Gastrocnemius medialis (tissue), 4 donors: ENCODE measurements around the gene STUB1. TPM values are rescaled to one million over a fixed set of nuclear protein-coding genes. Genes with fewer than 3 reads are reported as not detected.

Experiments
- ATAC-seq, 2 donors: fragments of 150-250 bp; one replicate each; pipeline ENCODE4 v1.9.1; 2016
- DNase-seq, 2 donors: peaks; one replicate each; pipeline ENCODE4 v3.0.0-alpha.2; 2019
- H3K27ac ChIP-seq, 4 donors: fragments of 200-600 bp; sonication (generic); 1 replicate in 1 of 4; 2 replicates in 3 of 4; pipeline ENCODE4 v1.5.1; 2016 to 2018; ENCODE audit warnings: mild to moderate bottlenecking in 2 of 4, moderate library complexity in 1 of 4
- H3K27me3 ChIP-seq, 3 donors: fragments of 200-600 bp; sonication (generic) in 2 of 3; 1 replicate in 1 of 3; 2 replicates in 2 of 3; pipeline versions ENCODE4 v1.5.1 to v1.6.0; 2016 to 2019; ENCODE audit warnings: mild to moderate bottlenecking in 1 of 3, moderate library complexity in 1 of 3
- H3K36me3 ChIP-seq, 2 donors: fragments of 200-600 bp; sonication (generic) in 1 of 2; one replicate each; pipeline ENCODE4 v1.5.1; 2017 to 2018
- H3K4me1 ChIP-seq, 2 donors: fragments of 200-600 bp; sonication (generic) in 1 of 2; one replicate each; pipeline ENCODE4 v1.5.1; 2016 to 2017; ENCODE audit warnings: mild to moderate bottlenecking in 2 of 2
- H3K4me3 ChIP-seq, 4 donors: fragments of 200-600 bp; sonication (generic) in 3 of 4; 1 replicate in 1 of 4; 2 replicates in 3 of 4; pipeline ENCODE4 v1.5.1; 2016 to 2019; ENCODE audit warnings: mild to moderate bottlenecking in 2 of 4
- H3K9me3 ChIP-seq, 3 donors: fragments of 200-600 bp; sonication (generic) in 2 of 3; 1 replicate in 1 of 3; 2 replicates in 2 of 3; pipeline ENCODE4 v1.5.1; 2016 to 2019
- CTCF ChIP-seq, 5 experiments: fragments of 450-650 bp in 3 of 5; fragments of 200-600 bp in 2 of 5; sonication (generic) in 2 of 5; IDR thresholded peaks in 4 of 5; conservative IDR thresholded peaks in 1 of 5; 1 replicate in 4 of 5; 2 replicates in 1 of 5; pipeline ENCODE4 v1.5.1; 2016 to 2019; ENCODE audit warnings: antibody characterized with exemption in 5 of 5, mild to moderate bottlenecking in 3 of 5, moderate library complexity in 3 of 5
- POLR2A ChIP-seq, 2 donors: fragments of 450-650 bp; IDR thresholded peaks; one replicate each; pipeline ENCODE4 v1.6.1; 2017; ENCODE audit warnings: antibody characterized with exemption in 2 of 2, mild to moderate bottlenecking in 2 of 2, moderate library complexity in 2 of 2
- in situ Hi-C, 4 donors: fragments of 200-750 bp; cut with MboI; loops; one replicate each; pipeline versions ENCODE4 v1.15.0 to v1.8.0; 2017; ENCODE audit warnings: low sequenced_read_pairs in 4 of 4
- intact Hi-C: fragments of 100-400 bp; cut with DNase I; formaldehyde crosslinking; loops from one replicate; pipeline ENCODE4 v1.15.1; 2023; ENCODE audit warnings: low total_unique reads
- total RNA-seq, 4 donors: library from RNA; depleted of rRNA; stranded (reverse); fragments of >200 nt; gene quantifications; one replicate each; pipeline versions ENCODE4 v1.1.0 to v1.2.3, GENCODE V29; 2016

Gene STUB1
- total RNA-seq, 4 donors from 2014 or later: 144 to 229 (median 204) TPM

GRCh38 chr16:694863-695354 is 14.7 kb downstream of the STUB1 start:
- Histone ChIP-seq H3K4me3 (no peak overlapping the region), H3K27me3 (peaks cover 57 to 69% (median 62%) of the 10 kb centered on the region in 3 donors), H3K36me3 (no peaks in the 10 kb centered on the region), H3K9me3 (no peaks in the 10 kb centered on the region), H3K27ac (no peak overlapping the region), H3K4me1 (peaks cover 0 to 4% of the 10 kb centered on the region in 2 donors)
- no peak for DNase-seq
- TF ChIP-seq POLR2A (IDR thresholded peaks at IDR 0.05) (no peak), CTCF (IDR thresholded peaks at IDR 0.05 in 4 of 5, conservative IDR thresholded peaks at IDR 0.05 in 1 of 5) (no peak)
- intact Hi-C loops (no loop called here), in situ Hi-C loops (no loop called here)
- no peak for ATAC-seq

DNA sequence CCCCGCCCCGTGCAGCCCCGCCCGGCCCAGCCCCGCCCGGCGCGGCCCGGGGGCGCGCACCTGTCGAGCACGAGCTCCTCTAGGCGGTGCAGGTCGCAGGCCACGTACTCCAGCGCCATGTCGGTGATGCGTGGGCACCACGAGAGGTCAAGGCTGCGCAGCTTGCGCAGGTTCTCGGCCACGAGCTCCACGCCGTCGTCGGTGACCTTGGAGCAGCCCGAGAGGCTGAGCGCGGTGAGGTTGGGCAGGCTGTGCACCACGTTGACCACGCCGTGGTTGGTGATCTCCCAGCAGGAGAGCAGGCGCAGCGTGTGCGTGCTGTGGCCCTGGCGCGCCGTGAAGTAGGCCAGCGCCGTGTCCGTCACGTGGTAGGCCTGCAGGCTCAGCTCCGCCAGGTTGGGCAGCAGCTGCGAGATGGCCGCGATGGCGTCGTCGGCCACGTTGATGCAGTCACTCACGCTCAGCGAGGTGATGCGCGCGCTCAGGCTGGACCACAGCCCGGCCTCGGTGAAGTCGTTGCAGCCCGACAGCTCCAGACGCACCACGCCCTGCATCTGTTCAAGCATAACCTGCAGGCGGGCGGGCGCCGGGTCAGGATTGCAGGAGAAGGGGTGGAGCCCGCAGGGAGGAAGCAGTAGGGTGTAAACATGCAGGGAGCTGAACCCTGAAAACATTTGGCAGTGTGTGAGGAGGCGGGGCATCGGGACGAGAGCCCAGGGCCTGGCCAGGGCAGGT is 15.3 kb downstream of the STUB1 start:
- DNase-seq: no peak
- H3K4me3 ChIP-seq: peak overlapping the region in 2 of 4 donors; percentile 25 to 34

GRCh38 chr16:698911-699671 is 18.9 kb downstream of the STUB1 start:
- H3K36me3 ChIP-seq: no peaks in the 10 kb centered on the region
- intact Hi-C loops (no loop called here), in situ Hi-C loops (no loop called here)
- DNase-seq (no peak), ATAC-seq (no peak)
- TF ChIP-seq POLR2A (IDR thresholded peaks at IDR 0.05) (no peak), CTCF (IDR thresholded peaks at IDR 0.05 in 4 of 5, conservative IDR thresholded peaks at IDR 0.05 in 1 of 5) (no peak)
- H3K9me3 ChIP-seq: no peaks in the 10 kb centered on the region
- no peak overlapping the region for H3K4me3 ChIP-seq
- no peak overlapping the region for H3K27ac ChIP-seq
- no peaks in the 10 kb centered on the region for H3K4me1 ChIP-seq
- H3K27me3 ChIP-seq: peaks cover 76 to 84% (median 84%) of the 10 kb centered on the region in 3 donors

More for the DNA sequence above, 15.3 kb downstream of the STUB1 start:
- H3K36me3 ChIP-seq: no peaks in the 10 kb centered on the region
- peaks cover 63 to 75% (median 68%) of the 10 kb centered on the region in 3 donors for H3K27me3 ChIP-seq
- TF ChIP-seq CTCF (IDR thresholded peaks at IDR 0.05 in 4 of 5, conservative IDR thresholded peaks at IDR 0.05 in 1 of 5) (no peak), POLR2A (IDR thresholded peaks at IDR 0.05) (no peak)
- in situ Hi-C loops: no loop called here
- H3K9me3 ChIP-seq: no peaks in the 10 kb centered on the region
- intact Hi-C loops: no loop called here
- H3K4me1 ChIP-seq: peaks cover 0 to 2% of the 10 kb centered on the region in 2 donors
- ATAC-seq: no peak
- no peak overlapping the region for H3K27ac ChIP-seq

DNA sequence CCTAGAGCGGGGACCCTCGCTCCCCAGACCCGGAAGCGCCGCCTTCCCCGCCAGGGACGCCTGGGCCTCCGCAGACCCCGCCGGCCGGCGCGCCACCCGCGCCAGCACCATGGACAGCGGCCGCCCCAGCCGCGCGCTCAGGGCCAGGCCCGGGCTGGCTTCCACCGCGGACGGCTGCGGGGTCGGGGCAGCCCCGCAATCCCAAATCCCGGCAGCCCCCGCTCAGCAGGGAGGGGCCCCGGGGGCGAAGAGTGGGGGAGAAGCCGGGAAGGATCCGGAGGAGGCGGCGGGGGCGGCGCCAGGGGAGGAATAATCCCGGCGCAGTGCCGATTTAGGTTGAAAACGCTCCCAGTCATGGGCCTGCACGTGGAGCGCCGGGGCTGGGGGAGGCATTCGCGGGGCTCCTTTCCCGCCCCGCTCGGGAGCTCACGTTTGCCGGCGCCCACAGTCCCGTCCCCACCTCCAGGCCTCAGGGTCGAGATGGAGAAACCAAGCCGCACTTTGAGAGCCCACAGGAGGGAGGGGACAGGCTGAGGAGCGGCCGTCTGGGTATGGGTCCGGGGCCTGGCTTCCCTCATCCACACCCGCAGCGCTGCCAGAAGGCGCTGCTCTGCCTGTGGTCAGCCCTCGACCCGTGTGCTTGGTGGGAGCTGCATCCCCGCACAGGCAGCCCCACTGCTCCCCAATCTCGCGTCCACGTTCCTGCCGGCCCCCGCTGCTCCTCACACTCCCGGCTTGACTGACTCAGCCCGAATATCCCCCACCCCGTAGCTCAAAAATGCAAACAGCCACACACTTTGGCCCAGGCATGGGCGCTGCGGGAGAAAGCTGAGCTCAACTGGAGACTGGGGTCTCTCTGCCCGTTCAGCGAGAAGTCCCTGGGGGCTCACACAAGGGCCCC is 20.7 kb downstream of the STUB1 start:
- H3K9me3 ChIP-seq: no peaks in the 10 kb centered on the region
- no peak overlapping the region for H3K27ac ChIP-seq
- intact Hi-C loops: no loop called here
- in situ Hi-C loops: no loop called here
- ATAC-seq: no peak
- H3K36me3 ChIP-seq: no peaks in the 10 kb centered on the region
- DNase-seq: no peak
- no peak overlapping the region for H3K4me3 ChIP-seq
- no peak for TF ChIP-seq CTCF (IDR thresholded peaks at IDR 0.05 in 4 of 5, conservative IDR thresholded peaks at IDR 0.05 in 1 of 5)
- TF ChIP-seq POLR2A (IDR thresholded peaks at IDR 0.05): no peak
- no peaks in the 10 kb centered on the region for H3K4me1 ChIP-seq
- peaks cover 70 to 79% (median 78%) of the 10 kb centered on the region in 3 donors for H3K27me3 ChIP-seq
